Activated T-cell treated with anti-CD3 and anti-CD28 coated beads, Interleukin-2, amount 50 U/mL, for 24 hours (primary cell): ENCODE results near the gene RAD50.
A peak's percentile ranks its signal among the peaks of the same experiment; 100 is the strongest.
"Not testable (repeated sequence)": the region's sequence is repeated elsewhere in the genome, so short reads cannot be mapped to it uniquely, and the experiment has no call there.

Source experiments
- DNase-seq: peaks from one replicate; pipeline ENCODE4 v3.0.0-alpha.2; 2020
- H3K27ac Mint-ChIP-seq: 2 replicates; pipeline ENCODE4 v1.8.0; 2020; ENCODE audit warnings: mild to moderate bottlenecking, mixed read lengths
- H3K27me3 Mint-ChIP-seq: 2 replicates; pipeline ENCODE4 v1.8.0; 2020; ENCODE audit warnings: mixed read lengths
- H3K36me3 Mint-ChIP-seq: 2 replicates; pipeline ENCODE4 v1.8.0; 2020; ENCODE audit warnings: low read depth, mixed read lengths
- H3K4me1 Mint-ChIP-seq: 2 replicates; pipeline ENCODE4 v1.8.0; 2020; ENCODE audit warnings: low read depth, mixed read lengths
- H3K4me3 Mint-ChIP-seq: 2 replicates; pipeline ENCODE4 v1.8.0; 2020; ENCODE audit warnings: mild to moderate bottlenecking, moderate library complexity, mixed read lengths
- H3K9me3 Mint-ChIP-seq: 2 replicates; pipeline ENCODE4 v1.8.0; 2020; ENCODE audit warnings: mixed read lengths

RAD50 gene

DNA sequence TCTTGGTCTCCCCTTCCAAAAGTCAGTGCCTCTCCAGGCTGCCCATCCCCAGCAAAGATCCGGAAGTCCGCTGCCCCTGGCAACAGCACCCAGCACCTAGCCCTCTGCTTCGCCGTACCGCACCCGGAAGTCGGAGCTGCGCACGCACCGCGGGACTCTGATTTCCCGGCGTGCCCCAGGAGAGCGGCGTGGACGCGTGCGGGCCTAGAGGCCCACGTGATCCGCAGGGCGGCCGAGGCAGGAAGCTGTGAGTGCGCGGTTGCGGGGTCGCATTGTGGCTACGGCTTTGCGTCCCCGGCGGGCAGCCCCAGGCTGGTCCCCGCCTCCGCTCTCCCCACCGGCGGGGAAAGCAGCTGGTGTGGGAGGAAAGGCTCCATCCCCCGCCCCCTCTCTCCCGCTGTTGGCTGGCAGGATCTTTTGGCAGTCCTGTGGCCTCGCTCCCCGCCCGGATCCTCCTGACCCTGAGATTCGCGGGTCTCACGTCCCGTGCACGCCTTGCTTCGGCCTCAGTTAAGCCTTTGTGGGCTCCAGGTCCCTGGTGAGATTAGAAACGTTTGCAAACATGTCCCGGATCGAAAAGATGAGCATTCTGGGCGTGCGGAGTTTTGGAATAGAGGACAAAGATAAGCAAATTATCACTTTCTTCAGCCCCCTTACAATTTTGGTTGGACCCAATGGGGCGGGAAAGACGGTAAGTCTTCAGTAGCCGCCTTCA is at the start of gene RAD50:
TSS of gene RAD50 (plus strand) at position 215 of the 715 bp plus-strand sequence. CDS start at position 563, 348 bp downstream.
- Mint-ChIP-seq H3K36me3 (peaks cover 24% of the 10 kb centered on the region), H3K4me3 (peak within 1 kb of the TSS; percentile 98), H3K9me3 (peaks cover 3% of the 10 kb centered on the region), H3K27me3 (no peaks in the 10 kb centered on the region), H3K27ac (peak within 1 kb of the TSS; percentile 99), H3K4me1 (peaks cover 27% of the 10 kb centered on the region)
- peak; percentile 96 for DNase-seq

DNA sequence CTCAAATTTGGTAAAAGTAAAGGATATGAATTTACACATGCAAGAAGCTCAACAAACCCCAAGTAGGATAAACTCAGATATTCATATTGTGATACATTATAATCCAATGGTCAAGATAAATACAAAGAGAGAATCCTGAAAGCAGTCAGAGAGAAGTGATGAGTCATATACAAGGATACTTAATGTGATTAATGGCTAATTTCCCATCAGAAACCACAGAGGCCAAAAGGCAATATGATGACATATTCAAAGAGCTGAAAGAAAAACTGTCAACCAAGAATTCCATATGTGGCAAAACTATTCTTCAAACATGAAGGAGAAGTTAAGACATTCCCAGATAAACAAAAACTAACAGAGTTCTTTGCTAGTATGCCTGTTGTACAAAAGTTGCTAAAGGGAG is 46.7 kb upstream of the RAD50 start:
- Mint-ChIP-seq H3K4me1 (peaks cover 4% of the 10 kb centered on the region), H3K27ac (no peak overlapping the region), H3K4me3 (no peak overlapping the region), H3K27me3 (peaks cover 16% of the 10 kb centered on the region), H3K36me3 (no peaks in the 10 kb centered on the region), H3K9me3 (peaks cover 6% of the 10 kb centered on the region)
- no peak for DNase-seq

DNA sequence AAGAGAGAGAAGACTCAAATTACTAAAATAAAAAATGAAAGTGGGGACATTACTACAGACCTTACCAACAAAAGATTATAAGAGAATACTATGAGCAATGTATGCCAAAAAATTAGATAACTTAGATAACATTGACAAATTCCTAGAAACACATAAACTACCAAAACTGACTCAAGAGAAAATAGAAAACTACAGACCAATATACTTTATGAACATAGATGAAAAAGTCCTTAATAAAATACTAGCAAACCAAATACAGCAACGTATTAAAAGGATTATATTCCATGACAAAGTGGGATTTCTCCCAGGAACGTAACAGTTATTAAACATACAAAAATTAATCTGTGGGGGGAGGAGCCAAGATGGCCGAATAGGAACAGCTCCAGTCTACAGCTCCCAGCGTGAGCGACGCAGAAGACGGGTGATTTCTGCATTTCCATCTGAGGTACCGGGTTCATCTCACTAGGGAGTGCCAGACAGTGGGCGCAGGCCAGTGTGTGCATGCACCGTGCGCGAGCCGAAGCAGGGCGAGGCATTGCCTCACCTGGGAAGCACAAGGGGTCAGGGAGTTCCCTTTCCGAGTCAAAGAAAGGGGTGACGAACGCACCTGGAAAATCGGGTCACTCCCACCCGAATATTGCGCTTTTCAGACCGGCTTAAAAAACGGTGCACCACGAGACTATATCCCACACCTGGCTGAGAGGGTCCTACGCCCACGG is 43.0 kb upstream of the RAD50 start:
- H3K4me3 Mint-ChIP-seq, H3K27ac Mint-ChIP-seq, H3K36me3 Mint-ChIP-seq, DNase-seq, H3K27me3 Mint-ChIP-seq, H3K9me3 Mint-ChIP-seq, H3K4me1 Mint-ChIP-seq: not testable (repeated sequence)

DNA sequence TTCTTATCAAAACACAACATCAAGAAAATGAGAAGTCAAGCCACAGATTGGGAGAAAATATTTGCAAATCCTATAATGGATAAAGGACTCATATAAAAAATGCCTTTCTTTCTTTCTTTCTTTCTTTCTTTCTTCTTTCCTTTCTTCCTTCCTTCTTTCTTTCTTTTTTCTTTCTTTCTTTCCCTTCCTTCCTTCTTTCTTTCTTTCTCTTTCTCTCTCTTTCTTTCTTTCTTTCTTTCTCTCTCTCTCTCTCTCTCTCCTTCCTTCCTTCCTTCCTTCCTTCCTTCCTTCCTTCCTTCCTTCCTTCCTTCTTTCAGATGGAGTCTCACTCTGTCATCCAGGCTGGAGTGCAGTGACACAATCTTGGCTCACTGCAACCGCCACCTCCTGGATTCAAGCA is 34.7 kb upstream of the RAD50 start:
- not testable (repeated sequence) for H3K27me3 Mint-ChIP-seq, H3K27ac Mint-ChIP-seq, DNase-seq, H3K4me3 Mint-ChIP-seq, H3K9me3 Mint-ChIP-seq, H3K36me3 Mint-ChIP-seq
- H3K4me1 Mint-ChIP-seq, result peaks cover 36% of the 10 kb centered on the region

DNA sequence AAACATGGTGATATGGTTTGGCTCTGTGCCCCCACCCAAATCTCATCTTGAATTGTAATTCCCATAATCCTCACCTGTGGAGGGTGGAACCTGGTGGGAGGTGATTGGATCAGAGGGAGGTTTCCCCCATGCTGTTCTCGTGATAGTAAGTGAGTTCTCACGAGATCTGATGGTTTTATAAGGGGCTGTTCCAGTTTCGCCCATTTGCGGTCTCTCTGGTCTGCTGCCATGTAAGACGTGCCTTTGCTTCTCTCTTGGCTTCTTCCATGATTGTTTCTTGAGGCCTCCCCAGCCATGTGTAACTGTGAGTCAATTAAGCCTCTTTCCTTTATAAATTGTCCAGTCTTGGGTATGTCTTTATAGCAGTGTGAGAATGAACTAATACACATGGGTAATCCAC is 31.9 kb upstream of the RAD50 start:
- Mint-ChIP-seq H3K27ac (peak overlapping the region; percentile 83), H3K4me1 (peaks cover 48% of the 10 kb centered on the region)
- not testable (repeated sequence) for H3K9me3 Mint-ChIP-seq, DNase-seq, H3K27me3 Mint-ChIP-seq, H3K36me3 Mint-ChIP-seq, H3K4me3 Mint-ChIP-seq

DNA sequence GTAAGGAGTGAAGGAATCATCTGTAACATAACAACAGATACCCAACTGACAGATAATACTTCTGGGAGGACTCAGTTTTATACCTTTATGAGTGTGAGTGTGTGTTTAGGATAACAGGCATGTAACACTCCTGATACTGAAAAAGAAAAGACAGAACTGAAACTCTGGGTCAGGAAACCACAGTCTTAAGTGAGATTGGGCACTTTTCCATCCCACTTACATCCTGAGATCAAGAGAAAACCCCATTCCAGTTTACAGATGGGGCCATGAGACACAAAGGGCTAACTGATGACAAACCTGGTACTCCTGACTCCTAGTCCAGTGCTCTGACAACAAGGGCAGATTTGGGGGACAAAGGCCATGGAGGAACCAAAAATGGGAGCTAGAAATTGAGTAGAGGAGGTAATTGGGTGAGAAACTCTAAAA is 31.5 kb upstream of the RAD50 start:
- Mint-ChIP-seq H3K9me3 (peaks cover 2% of the 10 kb centered on the region), H3K27me3 (peaks cover 2% of the 10 kb centered on the region), H3K36me3 (no peaks in the 10 kb centered on the region), H3K4me3 (no peak overlapping the region), H3K27ac (peak overlapping the region; percentile 83), H3K4me1 (peaks cover 45% of the 10 kb centered on the region)
- no peak for DNase-seq

DNA sequence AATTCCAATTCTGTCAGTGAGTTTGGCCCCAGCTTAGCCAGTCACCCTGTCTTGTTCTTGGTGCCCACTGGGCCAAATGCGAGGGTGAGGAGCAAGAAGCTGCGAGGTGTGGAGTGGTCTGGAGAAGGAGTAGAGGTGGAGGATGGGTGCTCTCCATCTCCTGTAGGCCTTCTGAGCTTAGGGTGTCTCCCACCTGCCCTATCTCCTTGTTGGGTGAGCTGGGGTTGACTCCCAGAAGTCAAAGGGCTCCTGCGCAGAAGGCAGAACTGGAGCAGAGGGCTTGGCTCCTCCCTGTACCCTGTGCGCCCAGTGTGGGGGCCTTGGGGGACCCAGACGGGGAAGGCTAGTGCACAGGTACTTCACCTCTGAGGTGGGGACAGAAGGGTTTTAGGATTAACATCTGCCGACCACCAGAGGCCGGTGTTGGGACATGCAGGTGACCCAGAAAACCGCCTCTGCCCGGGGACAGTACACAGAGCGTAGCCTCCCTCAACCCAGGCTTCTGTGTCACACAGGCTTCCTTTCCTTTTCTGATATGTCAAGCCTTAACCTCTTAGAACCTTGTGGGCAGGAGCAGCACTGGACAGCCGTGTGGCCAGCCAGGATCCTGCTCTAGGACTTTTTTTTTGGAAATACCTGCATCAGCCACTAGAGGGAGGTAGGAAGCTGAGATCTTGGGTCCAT is 30.3 kb upstream of the RAD50 start:
- no peak overlapping the region for H3K4me3 Mint-ChIP-seq

DNA sequence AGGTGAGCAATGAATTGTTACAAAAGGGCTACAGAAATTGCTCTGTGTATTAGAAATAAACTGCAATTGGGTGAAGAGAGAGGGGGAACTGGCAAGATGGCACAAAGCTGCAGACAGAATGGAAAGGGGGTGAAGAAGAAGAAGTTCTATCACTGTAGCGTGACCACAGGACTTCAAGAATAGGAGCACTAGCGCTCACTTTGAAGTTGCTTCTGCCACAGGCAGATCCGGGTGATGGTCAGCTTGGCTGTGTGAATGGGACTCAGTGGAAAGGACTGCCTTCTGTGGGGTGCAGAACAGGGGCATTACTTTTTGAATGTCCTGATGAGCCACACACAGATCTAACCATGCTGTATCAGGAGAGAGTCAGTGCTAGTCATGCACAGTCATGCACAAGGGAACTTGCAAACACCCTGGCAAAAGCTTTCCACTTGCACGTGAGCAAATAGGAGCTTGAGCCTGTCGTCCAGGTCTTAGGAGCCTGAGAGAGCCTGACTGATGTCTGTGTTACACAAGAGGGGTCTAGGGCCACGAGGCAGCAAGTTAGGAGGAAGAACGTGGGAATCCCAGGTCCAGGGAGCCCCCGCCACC is 29.7 kb upstream of the RAD50 start:
- Mint-ChIP-seq H3K36me3 (no peaks in the 10 kb centered on the region), H3K9me3 (peaks cover 2% of the 10 kb centered on the region), H3K4me1 (peaks cover 49% of the 10 kb centered on the region), H3K4me3 (no peak overlapping the region), H3K27ac (no peak overlapping the region), H3K27me3 (peaks cover 2% of the 10 kb centered on the region)
- no peak for DNase-seq

More for the DNA sequence above, 30.3 kb upstream of the RAD50 start:
- no peaks in the 10 kb centered on the region for H3K36me3 Mint-ChIP-seq
- peak; percentile 69 for DNase-seq
- H3K4me1 Mint-ChIP-seq, result peaks cover 44% of the 10 kb centered on the region
- no peak overlapping the region for H3K27ac Mint-ChIP-seq
- peaks cover 2% of the 10 kb centered on the region for H3K27me3 Mint-ChIP-seq
- H3K9me3 Mint-ChIP-seq, result peaks cover 2% of the 10 kb centered on the region

DNA sequence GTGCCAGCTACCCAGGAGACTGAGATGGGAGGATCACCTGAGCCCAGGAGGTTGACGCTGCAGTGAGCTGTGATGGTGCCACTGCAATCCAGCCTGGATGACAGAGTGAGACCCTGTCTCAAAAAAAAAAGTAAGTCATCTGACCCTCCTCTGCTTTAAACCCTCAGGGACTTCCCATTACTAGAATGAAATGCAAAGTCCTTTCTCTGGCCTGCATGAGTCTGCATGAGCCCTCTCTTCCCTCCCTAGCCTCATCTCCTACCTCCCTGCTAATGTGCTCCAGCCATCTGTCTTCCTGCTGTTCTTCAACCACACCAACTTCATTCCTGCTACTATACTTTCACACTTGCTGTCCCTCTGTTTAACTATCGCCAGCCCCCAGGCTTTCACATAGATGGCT is 28.8 kb upstream of the RAD50 start:
- Mint-ChIP-seq H3K27ac (no peak overlapping the region), H3K4me1 (peaks cover 49% of the 10 kb centered on the region), H3K4me3 (no peak overlapping the region), H3K27me3 (peaks cover 7% of the 10 kb centered on the region), H3K36me3 (no peaks in the 10 kb centered on the region), H3K9me3 (peaks cover 2% of the 10 kb centered on the region)
- DNase-seq, result no peak

DNA sequence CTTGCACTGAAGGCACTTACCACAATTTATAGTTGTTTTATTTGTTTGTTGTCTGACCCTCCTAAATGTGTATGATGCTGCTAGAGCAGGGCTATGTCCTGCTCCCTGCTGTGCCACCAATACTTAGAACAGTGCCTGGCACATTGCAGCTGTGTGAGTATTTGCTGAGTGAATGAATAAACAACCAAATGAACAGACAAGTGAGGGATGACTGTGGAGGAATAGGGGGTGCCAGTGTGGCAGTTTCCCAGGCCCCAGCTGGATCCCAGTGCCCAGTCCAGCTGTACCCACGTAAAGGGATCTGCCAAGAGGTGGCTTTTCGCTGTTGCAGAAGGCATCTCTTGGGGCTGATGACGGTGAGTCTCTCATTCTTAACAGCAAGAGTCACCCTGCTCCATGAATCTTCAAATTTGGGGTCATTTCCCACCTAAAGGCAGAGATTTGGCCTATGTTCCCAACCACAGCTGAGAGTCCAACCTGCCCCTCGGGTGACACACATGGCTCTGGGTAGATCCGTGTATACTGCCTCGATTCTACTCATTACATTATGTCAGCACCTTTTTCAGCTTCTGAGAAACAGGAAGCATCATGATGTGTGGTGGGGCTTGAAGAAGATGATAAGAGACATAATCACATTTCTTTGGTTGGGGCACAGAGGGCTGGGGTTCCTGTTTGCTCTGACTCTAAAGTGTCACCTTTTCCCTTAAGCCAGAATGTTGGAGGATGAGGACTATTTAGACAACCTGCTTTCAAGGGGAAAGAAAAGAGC is 27.7 kb upstream of the RAD50 start:
- Mint-ChIP-seq H3K36me3 (no peaks in the 10 kb centered on the region), H3K27me3 (peaks cover 7% of the 10 kb centered on the region), H3K27ac (peak overlapping the region; percentile 35), H3K4me1 (peaks cover 49% of the 10 kb centered on the region), H3K4me3 (no peak overlapping the region), H3K9me3 (peaks cover 2% of the 10 kb centered on the region)
- no peak for DNase-seq

DNA sequence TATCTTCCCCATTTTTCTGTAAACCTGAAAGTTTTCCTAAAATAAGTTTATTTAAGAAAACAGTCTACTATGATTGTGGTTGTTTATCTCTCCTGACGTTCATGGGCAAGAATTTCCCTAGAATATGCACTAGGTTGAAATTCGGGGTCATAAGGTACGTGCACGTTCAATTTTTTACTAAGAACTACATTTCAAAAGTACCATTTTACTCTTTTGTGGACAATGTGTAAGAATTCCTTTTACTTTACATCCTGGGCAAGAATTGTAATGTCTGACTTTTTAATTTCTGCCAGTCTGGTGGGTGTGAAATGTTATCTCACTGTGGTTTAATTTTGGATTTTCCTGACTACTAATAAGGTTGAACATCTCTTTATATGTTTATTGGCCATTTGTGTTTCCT is 25.8 kb upstream of the RAD50 start:
- H3K27me3 Mint-ChIP-seq, result peaks cover 12% of the 10 kb centered on the region
- H3K36me3 Mint-ChIP-seq, result no peaks in the 10 kb centered on the region
- H3K4me3 Mint-ChIP-seq, result no peak overlapping the region
- peak overlapping the region; percentile 44 for H3K27ac Mint-ChIP-seq
- no peaks in the 10 kb centered on the region for H3K9me3 Mint-ChIP-seq
- no peak for DNase-seq
- H3K4me1 Mint-ChIP-seq, result peaks cover 30% of the 10 kb centered on the region

DNA sequence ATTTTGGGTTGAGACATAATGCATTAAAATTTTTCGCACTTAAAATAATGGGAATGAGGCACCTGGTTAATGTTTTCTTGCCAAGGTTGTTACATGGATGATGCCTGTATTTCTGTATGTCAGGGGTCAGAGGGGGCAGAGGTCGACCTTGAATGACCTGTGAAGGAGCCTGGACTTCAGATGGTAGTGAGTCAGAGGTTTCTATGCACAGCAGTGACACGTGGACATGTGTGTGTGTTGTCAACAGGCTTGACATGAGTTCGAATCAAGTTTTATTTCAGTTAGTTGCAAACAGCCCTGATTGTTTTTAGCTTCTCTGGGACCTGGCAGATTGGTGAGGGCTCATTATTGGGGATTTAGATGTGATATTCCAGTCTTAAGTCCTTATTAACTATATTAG is 17.1 kb upstream of the RAD50 start:
- Mint-ChIP-seq H3K36me3 (no peaks in the 10 kb centered on the region), H3K4me3 (no peak overlapping the region), H3K9me3 (no peaks in the 10 kb centered on the region), H3K27ac (no peak overlapping the region), H3K27me3 (peaks cover 14% of the 10 kb centered on the region), H3K4me1 (peaks cover 8% of the 10 kb centered on the region)
- no peak for DNase-seq

DNA sequence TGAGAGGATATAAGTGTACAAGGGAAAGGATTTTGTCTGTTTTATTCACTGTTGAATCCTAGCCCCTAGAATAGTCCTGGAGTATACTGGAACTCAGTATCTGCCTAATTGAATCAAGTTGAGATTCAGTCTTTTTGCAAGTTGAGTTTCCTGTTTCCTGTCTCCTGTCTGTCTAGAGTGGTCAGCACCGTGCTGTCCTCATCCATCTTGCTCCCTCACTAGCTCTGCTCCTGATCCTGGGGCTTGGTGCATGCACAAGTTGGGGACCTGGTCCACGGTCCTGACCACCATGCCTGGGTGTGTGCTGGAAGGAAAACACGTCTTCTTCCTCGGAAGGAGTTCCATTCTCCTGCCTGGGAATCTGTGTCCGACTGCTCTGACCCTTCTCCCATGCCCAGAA is 16.6 kb upstream of the RAD50 start:
- no peak for DNase-seq
- Mint-ChIP-seq H3K4me1 (peaks cover 9% of the 10 kb centered on the region), H3K9me3 (no peaks in the 10 kb centered on the region), H3K36me3 (no peaks in the 10 kb centered on the region), H3K4me3 (no peak overlapping the region), H3K27ac (no peak overlapping the region), H3K27me3 (peaks cover 14% of the 10 kb centered on the region)

DNA sequence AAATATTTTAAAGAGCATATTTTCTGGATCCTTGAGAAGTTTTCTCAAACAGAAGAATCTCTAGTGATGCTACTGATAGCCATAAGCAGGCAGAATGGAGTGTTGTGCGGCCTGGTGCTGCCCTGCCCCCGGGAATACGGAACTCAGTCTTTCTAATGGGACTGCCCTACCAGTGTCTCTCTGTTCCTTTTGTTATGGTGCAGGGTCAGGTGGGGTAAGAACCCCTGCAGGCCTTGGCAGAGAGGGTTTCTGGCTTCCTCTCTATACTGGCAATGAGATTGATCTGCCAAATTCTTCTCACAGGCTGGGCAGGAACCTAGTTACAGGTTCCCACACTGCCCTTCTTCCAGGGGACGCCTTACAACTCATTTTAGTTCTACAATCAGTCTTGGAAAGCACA is 16.0 kb upstream of the RAD50 start:
- no peak overlapping the region for H3K4me3 Mint-ChIP-seq
- H3K36me3 Mint-ChIP-seq, result no peaks in the 10 kb centered on the region
- H3K4me1 Mint-ChIP-seq, result peaks cover 15% of the 10 kb centered on the region
- no peak overlapping the region for H3K27ac Mint-ChIP-seq
- H3K9me3 Mint-ChIP-seq, result no peaks in the 10 kb centered on the region
- DNase-seq, result no peak
- peaks cover 11% of the 10 kb centered on the region for H3K27me3 Mint-ChIP-seq
